HL-60 (cell line): ENCODE data around the gene TMEM106C.

Source experiments
- POLR2AphosphoS5 ChIP-seq: IDR thresholded peaks from 2 replicates; pipeline ENCODE4 v1.6.1; 2012; ENCODE audit warnings: low read depth
- SPI1 ChIP-seq: IDR thresholded peaks from 2 replicates; pipeline ENCODE4 v1.6.1; 2012; ENCODE audit warnings: low read depth, mild to moderate bottlenecking, borderline replicate concordance

- TF ChIP-seq POLR2AphosphoS5: no peak
- no peak for TF ChIP-seq SPI1
These were observed 28.2 kb upstream of the TMEM106C start for GRCh38 chr12:47935184-47935583.
